Testis (tissue), 2 donors: ENCODE data around the gene CCDC152.

ENCODE experiments used
- POLR2A ChIP-seq: fragments of 450-650 bp; IDR thresholded peaks from one replicate; pipeline ENCODE4 v1.6.1; 2017; ENCODE audit warnings: antibody characterized with exemption, mild to moderate bottlenecking, moderate library complexity
- TF ChIP-seq, protein P1 (sequence below), 3 experiments: fragments of 450-650 bp in 2 of 3; fragments of 200-600 bp in 1 of 3; sonication (generic) in 1 of 3; IDR thresholded peaks; one replicate each; pipeline ENCODE4 v1.5.1; 2016 to 2019; ENCODE audit warnings: antibody characterized with exemption in 3 of 3, mild to moderate bottlenecking in 2 of 3, moderate library complexity in 1 of 3

DNA sequence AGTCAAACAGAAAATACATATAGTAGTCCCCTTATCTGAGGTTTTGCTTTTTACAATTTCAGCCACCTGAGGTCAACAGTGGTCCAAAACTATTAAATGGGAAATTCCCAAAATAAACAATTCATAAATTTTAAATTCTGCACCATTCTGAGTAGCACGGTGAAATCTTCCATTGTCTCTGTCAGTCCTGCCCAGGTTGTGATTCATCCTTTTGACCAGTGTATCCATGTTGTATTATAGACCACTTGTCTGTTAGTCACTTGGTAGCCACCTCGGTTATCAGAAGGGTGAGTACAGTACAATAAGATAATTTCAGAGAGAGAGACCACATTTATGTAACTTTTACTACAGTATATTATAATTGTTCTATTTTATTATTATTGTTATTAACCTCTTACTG is 2.8 kb downstream of the CCDC152 start:
- TF ChIP-seq, protein P1, sequence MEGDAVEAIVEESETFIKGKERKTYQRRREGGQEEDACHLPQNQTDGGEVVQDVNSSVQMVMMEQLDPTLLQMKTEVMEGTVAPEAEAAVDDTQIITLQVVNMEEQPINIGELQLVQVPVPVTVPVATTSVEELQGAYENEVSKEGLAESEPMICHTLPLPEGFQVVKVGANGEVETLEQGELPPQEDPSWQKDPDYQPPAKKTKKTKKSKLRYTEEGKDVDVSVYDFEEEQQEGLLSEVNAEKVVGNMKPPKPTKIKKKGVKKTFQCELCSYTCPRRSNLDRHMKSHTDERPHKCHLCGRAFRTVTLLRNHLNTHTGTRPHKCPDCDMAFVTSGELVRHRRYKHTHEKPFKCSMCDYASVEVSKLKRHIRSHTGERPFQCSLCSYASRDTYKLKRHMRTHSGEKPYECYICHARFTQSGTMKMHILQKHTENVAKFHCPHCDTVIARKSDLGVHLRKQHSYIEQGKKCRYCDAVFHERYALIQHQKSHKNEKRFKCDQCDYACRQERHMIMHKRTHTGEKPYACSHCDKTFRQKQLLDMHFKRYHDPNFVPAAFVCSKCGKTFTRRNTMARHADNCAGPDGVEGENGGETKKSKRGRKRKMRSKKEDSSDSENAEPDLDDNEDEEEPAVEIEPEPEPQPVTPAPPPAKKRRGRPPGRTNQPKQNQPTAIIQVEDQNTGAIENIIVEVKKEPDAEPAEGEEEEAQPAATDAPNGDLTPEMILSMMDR (IDR thresholded peaks at IDR 0.05) = no peak
- TF ChIP-seq POLR2A = no peak
